Tibial nerve (tissue), 4 donors: ENCODE measurements around the gene ZSWIM6.
A peak's percentile ranks its signal among the peaks of the same experiment; 100 is the strongest.

Experiments
- CTCF ChIP-seq, 5 experiments: fragments of 200-600 bp in 3 of 5; fragments of 450-650 bp in 2 of 5; sonication (generic) in 3 of 5; IDR thresholded peaks; one replicate each; pipeline ENCODE4 v1.5.1; 2016 to 2019; ENCODE audit warnings: antibody characterized with exemption in 5 of 5, mild to moderate bottlenecking in 3 of 5, moderate library complexity in 2 of 5
- EP300 ChIP-seq, 2 donors: sonication (generic); formaldehyde crosslinking; IDR thresholded peaks; one replicate each; pipeline ENCODE4 v1.6.1; 2017; ENCODE audit warnings: antibody characterized with exemption in 2 of 2, mild to moderate bottlenecking in 1 of 2
- POLR2A ChIP-seq, 2 donors: fragments of 450-650 bp; IDR thresholded peaks; one replicate each; pipeline ENCODE4 v1.6.1; 2017; ENCODE audit warnings: antibody characterized with exemption in 2 of 2, mild to moderate bottlenecking in 2 of 2, moderate library complexity in 2 of 2

- TF ChIP-seq CTCF (IDR thresholded peaks at IDR 0.05) = peak; percentile 40 to 81 (median 60)
- no peak for TF ChIP-seq EP300 (IDR thresholded peaks at IDR 0.05)
- TF ChIP-seq POLR2A (IDR thresholded peaks at IDR 0.05) = no peak
Observed at GRCh38 chr5:61330845-61331406, 1.1 kb upstream of the ZSWIM6 start.
